SK-N-SH (cell line): ENCODE results near the gene DAZAP2. TPM values are rescaled to one million over a fixed set of nuclear protein-coding genes. Genes with fewer than 3 reads are reported as not detected.
A peak's percentile ranks its signal among the peaks of the same experiment; 100 is the strongest.

Experiments used
- CTCF ChIA-PET: fragments of 300-600, 350-600 bp; formaldehyde crosslinking; extraction: SDS; loops from one replicate; lab custom pipeline; 2021; lab: Yijun Ruan, JAX
- POLR2A ChIA-PET: fragments of 350-600 bp; sonication (Branson Sonifier 250); formaldehyde crosslinking; extraction: SDS; loops from one replicate; lab custom pipeline; 2020; ENCODE audit warnings: antibody characterized with exemption, inconsistent platforms; lab: Yijun Ruan, JAX
- DNase-seq: peaks from one replicate; pipeline ENCODE4 v3.0.0; 2012
- H2AFZ ChIP-seq: fragments of 200-600 bp; sonication (generic); 2 replicates; pipeline ENCODE4 v1.8.1; 2016; ENCODE audit warnings: antibody characterized with exemption, mild to moderate bottlenecking, low read depth
- H3F3A ChIP-seq: fragments of 200-600 bp; sonication (generic); replicated peaks from 2 replicates; pipeline ENCODE3; 2016; ENCODE audit warnings: antibody characterized with exemption, mild to moderate bottlenecking; ENCODE audit not compliant: insufficient read depth
- H3K27ac ChIP-seq, 2 experiments: fragments of 200-500 bp in 1 of 2; fragments of 200-600 bp in 1 of 2; sonication (Bioruptor generic) in 1 of 2; sonication (generic), shearing (Covaris generic) in 1 of 2; 2 replicates each; pipeline versions ENCODE4 v1.5.1 to v1.6.1; 2014 to 2016; ENCODE audit warnings: low read depth in 2 of 2, inconsistent platforms in 1 of 2, low read length in 1 of 2, mild to moderate bottlenecking in 1 of 2, mixed read lengths in 1 of 2
- H3K27me3 ChIP-seq: fragments of 200-600 bp; sonication (generic), shearing (Covaris generic); 2 replicates; pipeline ENCODE4 v1.6.1; 2016; ENCODE audit warnings: mixed run types; ENCODE audit not compliant: insufficient read depth
- H3K36me3 ChIP-seq, 2 experiments: fragments of 200-500 bp in 1 of 2; fragments of 200-600 bp in 1 of 2; sonication (Bioruptor generic) in 1 of 2; sonication (generic) in 1 of 2; replicated peaks in 1 of 2; 2 replicates each; pipeline versions ENCODE3 to v1.5.1; 2014 to 2016; ENCODE audit warnings: low read length in 1 of 2, mild to moderate bottlenecking in 1 of 2; ENCODE audit not compliant: insufficient read depth in 2 of 2, control insufficient read depth in 1 of 2
- H3K4me1 ChIP-seq, 2 experiments: fragments of 200-500 bp in 1 of 2; fragments of 200-600 bp in 1 of 2; sonication (Bioruptor generic) in 1 of 2; sonication (generic), shearing (Covaris generic) in 1 of 2; 2 replicates each; pipeline versions ENCODE4 v1.5.1 to v1.6.1; 2014 to 2016; ENCODE audit warnings: low read depth in 1 of 2, low read length in 1 of 2, mixed run types in 1 of 2; ENCODE audit not compliant: insufficient read depth in 2 of 2, control insufficient read depth in 1 of 2
- H3K4me2 ChIP-seq: fragments of 200-600 bp; sonication (generic), shearing (Covaris generic); 2 replicates; pipeline ENCODE4 v1.6.1; 2017; ENCODE audit warnings: mixed run types
- H3K4me3 ChIP-seq, 2 experiments: fragments of 200-500 bp in 1 of 2; fragments of 200-600 bp in 1 of 2; sonication (Bioruptor generic) in 1 of 2; sonication (generic), shearing (Covaris generic) in 1 of 2; 2 replicates each; pipeline versions ENCODE4 v1.5.1 to v1.8.1; 2014 to 2016; ENCODE audit warnings: low read depth in 2 of 2, inconsistent platforms in 1 of 2, low read length in 1 of 2, mild to moderate bottlenecking in 1 of 2, mixed read lengths in 1 of 2, moderate library complexity in 1 of 2
- H3K79me2 ChIP-seq: fragments of 200-600 bp; sonication (generic); 2 replicates; pipeline ENCODE4 v1.8.1; 2017; ENCODE audit warnings: mild to moderate bottlenecking; ENCODE audit not compliant: insufficient read depth
- H3K9ac ChIP-seq: fragments of 200-600 bp; sonication (generic); 2 replicates; pipeline ENCODE4 v1.6.1; 2017; ENCODE audit warnings: mixed run types
- H3K9me2 ChIP-seq: fragments of 200-600 bp; sonication (generic); 2 replicates; pipeline ENCODE4 v1.6.1; 2017; ENCODE audit warnings: mixed run types
- H3K9me3 ChIP-seq: fragments of 200-600 bp; sonication (generic); 2 replicates; pipeline ENCODE4 v1.6.1; 2017; ENCODE audit warnings: mixed run types, mild to moderate bottlenecking, moderate library complexity
- H4K20me1 ChIP-seq: fragments of 200-600 bp; sonication (generic); 2 replicates; pipeline ENCODE4 v1.6.1; 2017; ENCODE audit warnings: mild to moderate bottlenecking, mixed run types; ENCODE audit not compliant: insufficient read depth
- FOXM1 ChIP-seq: IDR thresholded peaks from 2 replicates; pipeline ENCODE4 v1.4.0; 2012; ENCODE audit warnings: low read depth, mild to moderate bottlenecking
- GABPA ChIP-seq: IDR thresholded peaks from 2 replicates; pipeline ENCODE4 v1.4.0; 2012; ENCODE audit warnings: low read depth, mild to moderate bottlenecking
- GATA2 ChIP-seq: sonication (generic); formaldehyde crosslinking; IDR thresholded peaks from 2 replicates; pipeline ENCODE4 v1.5.0; 2020; ENCODE audit warnings: mild to moderate bottlenecking, missing genetic modification reagents
- MAX ChIP-seq: IDR thresholded peaks from 2 replicates; pipeline ENCODE4 v1.4.0; 2012; ENCODE audit warnings: low read depth
- MEF2A ChIP-seq: IDR thresholded peaks from 2 replicates; pipeline ENCODE4 v1.4.0; 2012; ENCODE audit warnings: low read depth, borderline replicate concordance
- MXI1 ChIP-seq: IDR thresholded peaks from 2 replicates; pipeline ENCODE4 v1.6.1; 2012; ENCODE audit warnings: mild to moderate bottlenecking, low read depth, low read length, improper control_type of control experiment
- NFIC ChIP-seq: IDR thresholded peaks from 2 replicates; pipeline ENCODE4 v1.4.0; 2012; ENCODE audit warnings: borderline replicate concordance
- NRF1 ChIP-seq: IDR thresholded peaks from 2 replicates; pipeline ENCODE4 v1.6.1; 2012; ENCODE audit warnings: low read depth, mild to moderate bottlenecking, low read length
- RAD21 ChIP-seq: IDR thresholded peaks from 2 replicates; pipeline ENCODE4 v1.6.1; 2012; ENCODE audit warnings: mild to moderate bottlenecking, low read length
- RCOR1 ChIP-seq: fragments of 150-350 bp; IDR thresholded peaks from 2 replicates; pipeline ENCODE4 v1.6.1; 2017; ENCODE audit warnings: antibody characterized with exemption, low read length
- SMC3 ChIP-seq: IDR thresholded peaks from 2 replicates; pipeline ENCODE4 v1.6.1; 2012; ENCODE audit warnings: low read depth, low read length, improper control_type of control experiment
- TAF1 ChIP-seq: IDR thresholded peaks from 2 replicates; pipeline ENCODE4 v1.6.1; 2012; ENCODE audit warnings: low read depth, mild to moderate bottlenecking, low read length, moderate library complexity, borderline replicate concordance
- WGBS: methylation state at CpG from one replicate; pipeline ENCODE4 v1.1.6; 2017; ENCODE audit warnings: low lambda C conversion rate; 5-methylcytosine and 5-hydroxymethylcytosine counted together
- polyA plus RNA-seq, 3 experiments: library from polyadenylated mRNA; depleted of rRNA; stranded (reverse); fragments of >200 nt; gene quantifications; 2 replicates each; pipeline ENCODE4 v1.2.3, GENCODE V29; 2012
- TF ChIP-seq, protein P1 (sequence below): IDR thresholded peaks from 2 replicates; pipeline ENCODE4 v1.4.0; 2012; ENCODE audit warnings: low read depth, borderline replicate concordance

Gene DAZAP2
- polyA plus RNA-seq, 1 of the 3 experiments (the other 2 are of a cell fraction), result 274 TPM

- 80% methylated on average over 7 of the region's 7 CpGs for WGBS
- Histone ChIP-seq H3K27me3 (no peaks in the 10 kb centered on the region), H3K9me3 (no peaks in the 10 kb centered on the region), H3K4me1 (peaks cover 0 to 9% of the 10 kb centered on the region in 2 experiments; a peak in 1 of 4 replicates), H3K9me2 (no peaks in the 10 kb centered on the region), H3K9ac (no peak overlapping the region), H3K4me3 (no peak overlapping the region), H3F3A (peaks cover 10% of the 10 kb centered on the region), H2AFZ (no peak overlapping the region), H3K4me2 (no peak overlapping the region), H4K20me1 (no peaks in the 10 kb centered on the region), H3K79me2 (peaks cover 27% of the 10 kb centered on the region; the same call in 1 of the 2 replicates), H3K36me3 (peaks cover 39 to 50% of the 10 kb centered on the region in 2 experiments), H3K27ac (peak overlapping the region in 1 of 2 experiments; percentile 20; a peak in 1 of 4 replicates)
- TF ChIP-seq SMC3 (peak; percentile 17; the same call in 1 of the 2 replicates), MXI1 (no peak), RAD21 (peak; percentile 60), GABPA (peak; percentile 55)
- TF ChIP-seq, protein P1, sequence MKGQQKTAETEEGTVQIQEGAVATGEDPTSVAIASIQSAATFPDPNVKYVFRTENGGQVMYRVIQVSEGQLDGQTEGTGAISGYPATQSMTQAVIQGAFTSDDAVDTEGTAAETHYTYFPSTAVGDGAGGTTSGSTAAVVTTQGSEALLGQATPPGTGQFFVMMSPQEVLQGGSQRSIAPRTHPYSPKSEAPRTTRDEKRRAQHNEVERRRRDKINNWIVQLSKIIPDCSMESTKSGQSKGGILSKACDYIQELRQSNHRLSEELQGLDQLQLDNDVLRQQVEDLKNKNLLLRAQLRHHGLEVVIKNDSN, result no peak
- ChIA-PET POLR2A (no interaction called here), CTCF (interaction anchor here (1.4 kb wide), 1 partner anchor 23 kb away, joined by 4 read pairs; no protein-coding TSS in a partner anchor)
- peak; percentile 32 for DNase-seq
Measured at GRCh38 chr12:51246254-51246853, 7.7 kb downstream of the DAZAP2 start.

DNA sequence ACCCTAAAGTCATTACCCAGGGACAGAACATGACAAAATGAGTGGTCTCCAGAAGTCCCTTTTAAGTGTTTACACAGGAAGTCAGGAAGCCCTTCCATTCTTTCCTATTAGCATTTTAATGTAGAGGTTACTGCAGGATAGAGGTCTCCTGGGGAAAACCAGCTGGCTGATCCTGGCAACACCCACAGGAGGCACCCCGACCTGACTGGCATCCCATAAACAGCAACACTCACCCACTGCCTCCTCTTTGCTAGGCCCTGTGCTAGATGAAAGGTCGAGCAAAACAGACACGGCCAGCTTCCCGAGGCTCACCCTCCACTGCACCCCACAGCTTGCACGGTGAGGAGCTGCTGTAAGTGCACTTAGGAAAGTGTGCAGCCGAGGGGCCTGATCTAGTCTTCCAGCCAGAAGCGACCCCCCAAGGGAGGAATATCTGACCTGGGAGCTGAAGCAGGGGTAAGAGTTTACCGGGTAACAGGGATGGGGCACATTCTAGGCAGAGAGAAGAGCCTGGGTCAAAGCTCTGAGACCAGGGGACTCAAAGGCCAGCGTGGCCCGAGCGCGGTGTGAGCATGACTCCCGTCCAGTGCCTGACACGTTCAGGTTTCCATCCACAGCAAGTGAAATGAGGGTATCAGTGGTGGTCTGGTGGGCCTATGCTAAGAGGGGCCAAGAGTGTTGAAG lies 9.0 kb downstream of the DAZAP2 start:
- no peak overlapping the region for H2AFZ ChIP-seq
- H3K9me3 ChIP-seq, result no peaks in the 10 kb centered on the region
- ChIA-PET CTCF (interaction anchor here (1.1 to 1.6 kb wide), 2 partner anchors 15 to 93 kb away, joined by 3 to 5 read pairs; no protein-coding TSS in a partner anchor), POLR2A (no interaction called here)
- H3K27me3 ChIP-seq, result no peaks in the 10 kb centered on the region
- H4K20me1 ChIP-seq, result no peaks in the 10 kb centered on the region
- H3K79me2 ChIP-seq, result peaks cover 25% of the 10 kb centered on the region; the same call in 1 of the 2 replicates
- no peak overlapping the region for H3K4me3 ChIP-seq
- TF ChIP-seq MEF2A, result no peak
- no peak for TF ChIP-seq RAD21
- no peak for TF ChIP-seq FOXM1
- TF ChIP-seq TAF1, result no peak
- no peak for TF ChIP-seq MAX
- no peak for TF ChIP-seq SMC3
- no peak for TF ChIP-seq GATA2 (CRISPR knock-in tag)
- TF ChIP-seq NRF1, result no peak
- TF ChIP-seq NFIC, result no peak
- TF ChIP-seq RCOR1, result no peak
- peaks cover 7% of the 10 kb centered on the region for H3F3A ChIP-seq
- no peak overlapping the region for H3K9ac ChIP-seq
- H3K27ac ChIP-seq, result no peak overlapping the region
- H3K4me2 ChIP-seq, result no peak overlapping the region
- 86% methylated on average over 14 of the region's 14 CpGs for WGBS
- H3K9me2 ChIP-seq, result no peaks in the 10 kb centered on the region
- peaks cover 26 to 39% of the 10 kb centered on the region in 2 experiments for H3K36me3 ChIP-seq
- DNase-seq, result no peak
- H3K4me1 ChIP-seq, result peaks cover 0 to 9% of the 10 kb centered on the region in 2 experiments; a peak in 1 of 4 replicates
